CD4-positive, alpha-beta T cell treated with Interferon gamma for 1 hour (primary cell): ENCODE measurements around the gene TJP1.

Source experiments
- DNase-seq: peaks from one replicate; pipeline ENCODE4 v3.0.0-alpha.2; 2020

Gene TJP1

GRCh38 chr15:29822100-29822683 is at the start of gene TJP1:
Gene TJP1 (minus strand): TSS chr15:29822468. CDS start chr15:29822028, 440 bp downstream.
- no peak for DNase-seq

GRCh38 chr15:29871401-29871800 is 49.1 kb upstream of the TJP1 start:
- DNase-seq = no peak

- DNase-seq = no peak
These were observed 48.4 kb upstream of the TJP1 start for GRCh38 chr15:29870495-29871151.

- DNase-seq = no peak
These were observed 45.2 kb upstream of the TJP1 start for GRCh38 chr15:29867241-29868000.

- DNase-seq = no peak
These were observed 44.1 kb upstream of the TJP1 start for GRCh38 chr15:29866337-29866736.

GRCh38 chr15:29864501-29864900 is 42.2 kb upstream of the TJP1 start:
- DNase-seq = no peak

- DNase-seq = no peak
These were observed 41.2 kb upstream of the TJP1 start for GRCh38 chr15:29863438-29863837.

- DNase-seq = no peak
These were observed 40.0 kb upstream of the TJP1 start for GRCh38 chr15:29862271-29862670.

- no peak for DNase-seq
These were observed 38.6 kb upstream of the TJP1 start for GRCh38 chr15:29860872-29861271.

- DNase-seq = no peak
These were observed 37.9 kb upstream of the TJP1 start for GRCh38 chr15:29859973-29860715.

GRCh38 chr15:29859293-29859692 is 37.0 kb upstream of the TJP1 start:
- DNase-seq = no peak

GRCh38 chr15:29857221-29857789 is 35.0 kb upstream of the TJP1 start:
- DNase-seq = no peak

- no peak for DNase-seq
These were observed 32.1 kb upstream of the TJP1 start for GRCh38 chr15:29854413-29854812.

GRCh38 chr15:29853211-29853987 is 31.1 kb upstream of the TJP1 start:
- DNase-seq = no peak

- no peak for DNase-seq
These were observed 29.9 kb upstream of the TJP1 start for GRCh38 chr15:29852201-29852600.

- no peak for DNase-seq
These were observed 27.4 kb upstream of the TJP1 start for GRCh38 chr15:29849716-29850115.

GRCh38 chr15:29849218-29849617 is 26.9 kb upstream of the TJP1 start:
- no peak for DNase-seq

- no peak for DNase-seq
These were observed 22.1 kb upstream of the TJP1 start for GRCh38 chr15:29844290-29844903.

GRCh38 chr15:29842290-29842689 is 20.0 kb upstream of the TJP1 start:
- DNase-seq = no peak

GRCh38 chr15:29840926-29841325 is 18.7 kb upstream of the TJP1 start:
- no peak for DNase-seq

- no peak for DNase-seq
These were observed 17.8 kb upstream of the TJP1 start for GRCh38 chr15:29840054-29840453.
